Measurements from ENCODE around the gene TM4SF18. TPM values are rescaled to one million over a fixed set of nuclear protein-coding genes. Genes with fewer than 3 reads are reported as not detected.
"Not testable (repeated sequence)": the region's sequence is repeated elsewhere in the genome, so short reads cannot be mapped to it uniquely, and the experiment has no call there.

The TM4SF18 gene
- total and polyA plus RNA-seq, 2 donors (not counting 1 experiment from before 2014, with no cell fraction given) = not detected

DNA sequence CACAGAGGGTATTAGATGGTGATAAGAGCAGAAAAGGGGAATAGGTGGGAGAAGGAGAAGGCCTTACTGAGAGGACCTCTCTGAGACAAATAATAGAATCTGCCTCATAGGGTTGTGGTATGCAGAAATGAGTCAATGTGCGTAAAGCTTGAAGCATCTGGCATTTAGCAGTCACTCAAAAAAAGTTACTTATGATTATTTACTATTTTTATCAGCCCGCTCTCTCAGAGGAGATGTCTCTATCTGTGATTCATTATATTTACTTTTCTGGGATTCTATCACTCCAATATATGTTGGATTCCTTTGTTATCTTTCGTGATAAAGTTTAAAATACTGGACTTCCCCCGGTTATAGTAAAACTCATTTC lies 48.6 kb upstream of the TM4SF18 start:
- Histone ChIP-seq H3K4me2 (replicated peaks; ENCODE audit: low read depth, low read length, poor library complexity, severe bottlenecking) (no peak overlapping the region), H3K9me3 (ENCODE audit: control extremely low read depth in 1 of 3, control insufficient read depth in 2 of 3, insufficient read depth in 1 of 3, low read length in 2 of 3) (no peaks in the 10 kb centered on the region), H3K4me1 (ENCODE audit: control insufficient read depth in 2 of 2, insufficient read depth in 2 of 2, low read length in 2 of 2) (no peaks in the 10 kb centered on the region), H3K9ac (ENCODE audit: low read length) (no peak overlapping the region), H3K27me3 (replicated peaks in 1 of 4; ENCODE audit: control extremely low read depth in 1 of 4, control insufficient read depth in 3 of 4, insufficient read depth in 4 of 4, low read length in 3 of 4) (no peaks in the 10 kb centered on the region), H2AFZ (ENCODE audit: insufficient read depth, low read depth, low read length, poor library complexity, severe bottlenecking) (no peak overlapping the region), H3K27ac (ENCODE audit: low read length in 2 of 2) (no peak overlapping the region), H3K4me3 (ENCODE audit: control extremely low read depth in 1 of 5, extremely low read depth in 1 of 5, insufficient read depth in 1 of 5, low read depth in 2 of 5, low read length in 4 of 5) (no peak overlapping the region), H3K79me2 (ENCODE audit: control insufficient read depth, insufficient read depth, low read length) (no peaks in the 10 kb centered on the region), H4K20me1 (ENCODE audit: control insufficient read depth, insufficient read depth, low read length, poor library complexity, severe bottlenecking) (no peaks in the 10 kb centered on the region), H3K36me3 (replicated peaks in 1 of 2; ENCODE audit: control extremely low read depth in 1 of 2, control insufficient read depth in 1 of 2, extremely low read depth in 1 of 2, insufficient read depth in 2 of 2, low read length in 1 of 2) (no peaks in the 10 kb centered on the region)
- H3K9me3 Mint-ChIP-seq (ENCODE audit: insufficient read depth) = no peaks in the 10 kb centered on the region
- peaks cover 2% of the 10 kb centered on the region for H3K27me3 Mint-ChIP-seq
- ChIA-PET POLR2A (no interaction called here), CTCF (no interaction called here)
- intact Hi-C loops (cut with micrococcal nuclease) = no loop called here
- no peaks in the 10 kb centered on the region for H3K4me1 Mint-ChIP-seq
- ATAC-seq (ENCODE audit: low read depth) = no peak
- no peak overlapping the region for H3K27ac Mint-ChIP-seq
- 100% methylated on average over 2 of the region's 4 CpGs for WGBS (ENCODE audit: insufficient coverage)
- no peak overlapping the region for H3K4me3 Mint-ChIP-seq
- TF ChIP-seq, protein P1, sequence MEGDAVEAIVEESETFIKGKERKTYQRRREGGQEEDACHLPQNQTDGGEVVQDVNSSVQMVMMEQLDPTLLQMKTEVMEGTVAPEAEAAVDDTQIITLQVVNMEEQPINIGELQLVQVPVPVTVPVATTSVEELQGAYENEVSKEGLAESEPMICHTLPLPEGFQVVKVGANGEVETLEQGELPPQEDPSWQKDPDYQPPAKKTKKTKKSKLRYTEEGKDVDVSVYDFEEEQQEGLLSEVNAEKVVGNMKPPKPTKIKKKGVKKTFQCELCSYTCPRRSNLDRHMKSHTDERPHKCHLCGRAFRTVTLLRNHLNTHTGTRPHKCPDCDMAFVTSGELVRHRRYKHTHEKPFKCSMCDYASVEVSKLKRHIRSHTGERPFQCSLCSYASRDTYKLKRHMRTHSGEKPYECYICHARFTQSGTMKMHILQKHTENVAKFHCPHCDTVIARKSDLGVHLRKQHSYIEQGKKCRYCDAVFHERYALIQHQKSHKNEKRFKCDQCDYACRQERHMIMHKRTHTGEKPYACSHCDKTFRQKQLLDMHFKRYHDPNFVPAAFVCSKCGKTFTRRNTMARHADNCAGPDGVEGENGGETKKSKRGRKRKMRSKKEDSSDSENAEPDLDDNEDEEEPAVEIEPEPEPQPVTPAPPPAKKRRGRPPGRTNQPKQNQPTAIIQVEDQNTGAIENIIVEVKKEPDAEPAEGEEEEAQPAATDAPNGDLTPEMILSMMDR (IDR thresholded peaks at IDR 0.05) = no peak
- TF ChIP-seq EZH2 (IDR thresholded peaks at IDR 0.05; ENCODE audit: borderline replicate concordance, insufficient read depth, low read depth, low read length, poor library complexity, severe bottlenecking) = no peak
- DNase-seq = no peak

DNA sequence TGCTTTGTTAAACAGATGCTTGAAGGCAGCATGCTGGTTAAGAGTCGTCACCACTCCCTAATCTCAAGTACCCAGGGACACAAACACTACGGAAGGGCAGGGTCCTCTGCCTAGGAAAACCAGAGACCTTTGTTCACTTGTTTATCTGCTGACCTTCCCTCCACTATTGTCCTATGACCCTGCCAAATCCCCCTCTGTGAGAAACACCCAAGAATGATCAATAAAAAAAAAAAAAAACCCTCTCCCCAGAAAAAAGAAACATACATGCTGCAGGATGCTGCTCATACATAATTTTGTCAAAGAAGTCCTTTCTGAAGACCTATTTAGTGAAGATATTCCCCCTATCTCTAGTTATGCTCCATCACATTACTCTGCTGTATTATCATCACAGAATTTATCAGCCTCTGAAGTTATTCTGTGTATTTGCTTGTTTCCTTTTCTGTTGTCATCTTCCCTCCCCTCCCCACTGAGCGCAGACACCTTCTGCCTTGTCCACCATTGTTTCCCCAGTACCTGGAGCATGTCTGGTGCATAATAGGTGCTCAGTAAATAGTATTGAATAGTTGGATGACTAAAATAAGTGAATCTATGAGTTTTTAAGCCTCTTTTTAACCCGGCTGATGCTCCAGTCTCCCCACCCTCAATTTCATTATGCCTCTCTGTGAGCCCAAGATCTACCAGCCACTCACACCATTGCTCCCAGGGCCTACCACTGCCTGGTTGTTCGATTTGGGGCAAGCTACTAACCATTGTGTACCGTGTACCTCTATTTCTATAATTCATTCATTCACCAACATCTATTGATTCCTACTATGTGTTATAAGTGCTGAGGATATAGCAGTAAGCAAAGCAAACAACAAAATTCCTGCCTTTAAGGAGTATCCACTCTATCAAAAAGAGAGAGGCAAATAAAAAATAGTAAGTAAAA lies 48.0 kb upstream of the TM4SF18 start:
- Mint-ChIP-seq H3K4me1 (no peaks in the 10 kb centered on the region), H3K27me3 (peaks cover 7% of the 10 kb centered on the region), H3K4me3 (no peak overlapping the region), H3K9me3 (ENCODE audit: insufficient read depth) (no peaks in the 10 kb centered on the region), H3K27ac (no peak overlapping the region)
- no peak for TF ChIP-seq EZH2 (IDR thresholded peaks at IDR 0.05; ENCODE audit: borderline replicate concordance, insufficient read depth, low read depth, low read length, poor library complexity, severe bottlenecking)
- TF ChIP-seq, protein P1 (IDR thresholded peaks at IDR 0.05) = no peak
- Histone ChIP-seq H3K9me3 (ENCODE audit: control extremely low read depth in 1 of 3, control insufficient read depth in 2 of 3, insufficient read depth in 1 of 3, low read length in 2 of 3) (no peaks in the 10 kb centered on the region), H3K27me3 (replicated peaks in 1 of 4; ENCODE audit: control extremely low read depth in 1 of 4, control insufficient read depth in 3 of 4, insufficient read depth in 4 of 4, low read length in 3 of 4) (no peaks in the 10 kb centered on the region), H3K9ac (ENCODE audit: low read length) (no peak overlapping the region), H3K79me2 (ENCODE audit: control insufficient read depth, insufficient read depth, low read length) (no peaks in the 10 kb centered on the region), H3K4me1 (ENCODE audit: control insufficient read depth in 2 of 2, insufficient read depth in 2 of 2, low read length in 2 of 2) (no peaks in the 10 kb centered on the region), H3K4me2 (replicated peaks; ENCODE audit: low read depth, low read length, poor library complexity, severe bottlenecking) (no peak overlapping the region), H3K27ac (ENCODE audit: low read length in 2 of 2) (no peak overlapping the region), H3K4me3 (ENCODE audit: control extremely low read depth in 1 of 5, extremely low read depth in 1 of 5, insufficient read depth in 1 of 5, low read depth in 2 of 5, low read length in 4 of 5) (no peak overlapping the region), H4K20me1 (ENCODE audit: control insufficient read depth, insufficient read depth, low read length, poor library complexity, severe bottlenecking) (no peaks in the 10 kb centered on the region), H3K36me3 (replicated peaks in 1 of 2; ENCODE audit: control extremely low read depth in 1 of 2, control insufficient read depth in 1 of 2, extremely low read depth in 1 of 2, insufficient read depth in 2 of 2, low read length in 1 of 2) (no peaks in the 10 kb centered on the region), H2AFZ (ENCODE audit: insufficient read depth, low read depth, low read length, poor library complexity, severe bottlenecking) (no peak overlapping the region)
- ATAC-seq (ENCODE audit: low read depth) (no peak), DNase-seq (no peak)
- CTCF ChIA-PET = no interaction called here
- no CpG with 5 or more reads among the region's 6 CpGs for WGBS (ENCODE audit: insufficient coverage)
- intact Hi-C loops (cut with micrococcal nuclease) = no loop called here
- POLR2A ChIA-PET = no interaction called here

DNA sequence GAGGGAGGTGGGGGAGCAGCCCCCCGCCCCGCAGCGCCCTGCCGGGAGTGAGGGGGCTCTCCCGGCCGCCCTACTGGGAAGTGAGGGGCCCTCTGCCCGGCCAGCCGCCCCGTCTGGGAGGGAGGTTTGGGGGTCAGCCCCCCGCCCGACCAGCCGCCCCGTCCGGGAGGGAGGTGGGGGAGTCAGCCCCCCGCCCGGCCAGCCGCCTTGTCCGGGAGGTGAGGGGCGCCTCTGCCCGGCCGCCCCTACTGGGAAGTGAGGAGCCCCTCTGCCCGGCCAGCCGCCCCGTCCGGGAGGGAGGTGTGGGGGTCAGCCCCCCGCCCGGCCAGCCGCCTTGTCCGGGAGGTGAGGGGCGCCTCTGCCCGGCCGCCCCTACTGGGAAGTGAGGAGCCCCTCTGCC lies 46.8 kb upstream of the TM4SF18 start:
- H3K4me2 ChIP-seq (replicated peaks; ENCODE audit: low read depth, low read length, poor library complexity, severe bottlenecking); H3K4me3 ChIP-seq (ENCODE audit: control extremely low read depth in 1 of 5, extremely low read depth in 1 of 5, insufficient read depth in 1 of 5, low read depth in 2 of 5, low read length in 4 of 5); POLR2A ChIA-PET; H3K27ac Mint-ChIP-seq; H3K4me3 Mint-ChIP-seq; H3K9me3 Mint-ChIP-seq (ENCODE audit: insufficient read depth); ATAC-seq (ENCODE audit: low read depth); H3K79me2 ChIP-seq (ENCODE audit: control insufficient read depth, insufficient read depth, low read length); intact Hi-C loops (cut with micrococcal nuclease); CTCF ChIA-PET; H3K9ac ChIP-seq (ENCODE audit: low read length); H2AFZ ChIP-seq (ENCODE audit: insufficient read depth, low read depth, low read length, poor library complexity, severe bottlenecking); H3K36me3 ChIP-seq (replicated peaks in 1 of 2; ENCODE audit: control extremely low read depth in 1 of 2, control insufficient read depth in 1 of 2, extremely low read depth in 1 of 2, insufficient read depth in 2 of 2, low read length in 1 of 2); H3K27ac ChIP-seq (ENCODE audit: low read length in 2 of 2); H3K9me3 ChIP-seq (ENCODE audit: control extremely low read depth in 1 of 3, control insufficient read depth in 2 of 3, insufficient read depth in 1 of 3, low read length in 2 of 3); DNase-seq; H3K4me1 Mint-ChIP-seq; H3K27me3 ChIP-seq (replicated peaks in 1 of 4; ENCODE audit: control extremely low read depth in 1 of 4, control insufficient read depth in 3 of 4, insufficient read depth in 4 of 4, low read length in 3 of 4); H3K4me1 ChIP-seq (ENCODE audit: control insufficient read depth in 2 of 2, insufficient read depth in 2 of 2, low read length in 2 of 2); H4K20me1 ChIP-seq (ENCODE audit: control insufficient read depth, insufficient read depth, low read length, poor library complexity, severe bottlenecking); H3K27me3 Mint-ChIP-seq: not testable (repeated sequence)
- whole genome bisulfite sequencing (ENCODE audit: insufficient coverage) = no CpG with 5 or more reads among the region's 32 CpGs
